ENCODE measurements around the gene NIP7.

Gene NIP7

DNA sequence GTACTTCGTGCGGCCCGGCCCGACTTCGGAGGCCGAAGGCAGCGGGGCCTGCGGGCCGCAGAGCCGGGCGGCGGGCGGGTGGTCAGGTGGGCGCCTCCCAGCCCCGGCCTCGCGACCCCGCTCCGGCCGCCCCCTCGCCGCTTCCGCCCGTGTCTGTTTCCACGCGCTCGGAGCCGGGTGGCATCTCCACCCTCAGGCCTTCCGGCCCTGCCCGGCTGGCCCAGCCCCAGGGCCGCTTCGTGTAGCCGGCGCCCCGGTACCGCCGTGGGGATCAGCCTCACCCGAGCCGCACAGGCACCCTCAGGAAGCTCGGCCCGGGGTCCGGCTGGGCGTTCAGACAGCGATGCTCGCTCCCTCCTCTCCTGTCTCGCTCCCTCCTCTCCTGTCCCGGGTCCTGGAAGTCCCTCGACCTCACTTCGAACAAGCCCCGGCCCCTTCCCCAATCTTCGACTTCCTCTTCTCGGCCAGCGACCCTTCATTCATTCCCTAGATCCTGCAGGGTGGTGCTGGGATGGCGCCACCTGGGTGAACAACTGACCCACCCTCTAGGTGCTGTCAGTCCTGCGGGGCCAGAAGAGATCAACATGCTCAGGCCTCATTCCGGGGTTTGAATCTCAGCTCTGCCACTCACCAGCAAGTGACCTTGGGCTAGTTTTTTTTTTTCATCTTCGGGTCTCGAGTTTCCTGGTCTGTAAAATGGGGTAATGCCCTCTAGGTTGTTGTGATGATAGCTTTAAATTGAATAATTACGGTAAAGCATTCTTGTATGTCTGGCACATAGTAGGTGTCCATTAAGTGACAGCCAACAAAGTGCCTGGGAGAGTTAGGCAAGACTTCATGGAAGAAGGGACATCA lies 27.8 kb upstream of the NIP7 start:
- peak overlapping the region; percentile 81 for H3K27ac ChIP-seq
- TF ChIP-seq ZFX (IDR thresholded peaks at IDR 0.05; ENCODE audit: borderline replicate concordance), result peak; percentile 81; the same call in 1 of the 2 replicates
- TF ChIP-seq, protein P1, sequence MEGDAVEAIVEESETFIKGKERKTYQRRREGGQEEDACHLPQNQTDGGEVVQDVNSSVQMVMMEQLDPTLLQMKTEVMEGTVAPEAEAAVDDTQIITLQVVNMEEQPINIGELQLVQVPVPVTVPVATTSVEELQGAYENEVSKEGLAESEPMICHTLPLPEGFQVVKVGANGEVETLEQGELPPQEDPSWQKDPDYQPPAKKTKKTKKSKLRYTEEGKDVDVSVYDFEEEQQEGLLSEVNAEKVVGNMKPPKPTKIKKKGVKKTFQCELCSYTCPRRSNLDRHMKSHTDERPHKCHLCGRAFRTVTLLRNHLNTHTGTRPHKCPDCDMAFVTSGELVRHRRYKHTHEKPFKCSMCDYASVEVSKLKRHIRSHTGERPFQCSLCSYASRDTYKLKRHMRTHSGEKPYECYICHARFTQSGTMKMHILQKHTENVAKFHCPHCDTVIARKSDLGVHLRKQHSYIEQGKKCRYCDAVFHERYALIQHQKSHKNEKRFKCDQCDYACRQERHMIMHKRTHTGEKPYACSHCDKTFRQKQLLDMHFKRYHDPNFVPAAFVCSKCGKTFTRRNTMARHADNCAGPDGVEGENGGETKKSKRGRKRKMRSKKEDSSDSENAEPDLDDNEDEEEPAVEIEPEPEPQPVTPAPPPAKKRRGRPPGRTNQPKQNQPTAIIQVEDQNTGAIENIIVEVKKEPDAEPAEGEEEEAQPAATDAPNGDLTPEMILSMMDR (IDR thresholded peaks at IDR 0.05), result no peak

DNA sequence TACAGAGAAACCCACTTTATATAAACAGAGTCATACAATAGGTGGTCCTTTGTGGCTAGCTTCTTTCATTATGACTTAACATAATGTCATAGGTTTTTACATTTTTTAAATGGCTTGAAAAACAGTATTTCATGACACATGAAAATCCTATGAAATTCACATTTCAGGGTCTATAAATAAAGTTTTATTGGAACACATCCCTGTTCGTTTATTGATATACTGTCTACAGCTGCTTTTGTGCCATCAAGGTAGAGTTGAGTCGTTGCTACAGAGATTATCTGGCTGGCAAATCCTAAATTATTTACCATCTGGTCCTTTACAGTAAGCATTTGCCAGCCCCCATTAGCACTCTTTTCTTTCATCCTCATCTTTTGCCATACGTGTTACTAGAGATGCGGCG lies 26.1 kb upstream of the NIP7 start:
- TF ChIP-seq, protein P1 (IDR thresholded peaks at IDR 0.05), result no peak
- TF ChIP-seq ZFX (IDR thresholded peaks at IDR 0.05; ENCODE audit: borderline replicate concordance), result no peak
- H3K27ac ChIP-seq, result no peak overlapping the region

DNA sequence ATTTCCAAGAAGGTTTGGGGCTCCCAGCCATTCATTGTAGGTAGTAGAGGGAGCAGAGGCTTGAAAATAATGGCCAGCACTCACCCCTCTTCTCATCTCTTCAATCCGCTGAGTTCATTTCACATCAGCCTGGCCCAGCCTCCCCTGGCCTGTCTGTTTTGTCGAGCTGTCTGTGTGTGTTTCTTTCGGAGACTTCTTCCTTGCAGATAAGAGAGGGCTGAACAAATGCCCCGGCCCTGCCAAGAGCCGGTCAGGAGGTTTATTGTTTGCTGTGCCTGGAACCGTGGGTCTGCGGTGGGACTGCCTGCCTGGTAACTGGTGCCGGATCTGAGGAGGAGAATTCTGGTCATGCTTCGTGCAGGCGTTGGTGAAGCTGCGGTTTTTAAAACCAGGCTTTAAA lies 25.0 kb upstream of the NIP7 start:
- no peak for TF ChIP-seq ZFX (IDR thresholded peaks at IDR 0.05; ENCODE audit: borderline replicate concordance)
- TF ChIP-seq, protein P1 (IDR thresholded peaks at IDR 0.05), result no peak
- H3K27ac ChIP-seq, result no peak overlapping the region

DNA sequence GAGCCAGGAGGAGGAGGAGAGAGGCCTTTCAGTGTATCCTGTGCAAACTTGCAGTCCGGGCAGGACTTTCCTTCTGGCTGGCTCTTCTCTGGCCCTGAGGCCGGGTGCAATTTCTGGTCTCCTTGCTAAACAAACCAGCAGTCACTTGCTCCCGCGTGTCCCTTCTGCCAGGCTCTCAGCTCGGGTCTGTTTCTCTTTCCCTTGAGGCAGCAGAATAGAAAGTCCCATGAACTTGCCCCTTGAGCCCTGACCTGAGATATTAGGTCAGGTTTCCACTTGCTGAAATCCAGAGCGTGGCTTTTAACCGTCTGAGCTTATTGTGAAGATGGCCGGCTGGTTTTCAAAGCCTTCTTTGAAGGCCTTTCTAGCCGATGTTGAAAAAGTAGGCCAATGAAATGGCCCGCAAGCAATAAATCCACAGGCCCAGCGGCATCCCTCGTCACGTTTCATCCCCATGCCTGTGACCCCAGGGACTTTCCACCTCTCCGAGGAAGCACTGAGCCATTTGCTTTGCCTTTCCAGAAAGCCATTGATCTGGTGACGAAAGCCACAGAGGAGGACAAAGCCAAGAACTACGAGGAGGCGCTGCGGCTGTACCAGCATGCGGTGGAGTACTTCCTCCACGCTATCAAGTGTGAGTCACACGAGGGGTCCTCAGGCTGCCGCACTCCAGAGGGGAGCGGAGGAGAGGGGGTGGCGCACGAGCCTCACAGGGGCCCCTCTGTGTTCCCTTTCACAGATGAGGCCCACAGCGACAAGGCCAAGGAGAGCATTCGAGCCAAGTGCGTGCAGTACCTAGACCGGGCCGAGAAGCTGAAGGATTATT lies 23.9 kb upstream of the NIP7 start:
- no peak overlapping the region for H3K27ac ChIP-seq
- TF ChIP-seq, protein P1 (IDR thresholded peaks at IDR 0.05), result no peak
- TF ChIP-seq ZFX (IDR thresholded peaks at IDR 0.05; ENCODE audit: borderline replicate concordance), result no peak

DNA sequence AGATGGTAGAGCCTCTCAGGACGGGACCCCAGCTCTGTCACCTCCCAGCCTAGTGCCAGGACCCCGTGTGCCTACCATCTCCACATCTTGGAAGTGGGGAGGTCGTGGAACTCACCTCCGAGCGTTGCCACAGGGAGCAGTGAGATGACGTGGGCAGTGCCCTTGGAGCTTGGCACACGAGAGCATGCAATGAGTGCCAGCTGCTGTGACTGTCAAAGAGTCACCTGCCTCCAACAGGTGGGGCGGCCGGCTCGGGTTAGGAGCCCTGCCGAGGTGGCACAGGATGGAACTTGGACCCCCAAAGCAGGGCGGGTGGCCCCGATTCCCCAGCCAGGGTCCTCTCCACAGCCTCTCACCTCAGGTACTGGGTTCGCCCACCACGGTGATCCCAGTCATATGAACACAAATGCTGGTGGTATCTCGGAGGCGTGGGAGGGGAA lies 23.0 kb upstream of the NIP7 start:
- H3K27ac ChIP-seq, result no peak overlapping the region
- TF ChIP-seq ZFX (IDR thresholded peaks at IDR 0.05; ENCODE audit: borderline replicate concordance), result no peak
- TF ChIP-seq, protein P1 (IDR thresholded peaks at IDR 0.05), result no peak

DNA sequence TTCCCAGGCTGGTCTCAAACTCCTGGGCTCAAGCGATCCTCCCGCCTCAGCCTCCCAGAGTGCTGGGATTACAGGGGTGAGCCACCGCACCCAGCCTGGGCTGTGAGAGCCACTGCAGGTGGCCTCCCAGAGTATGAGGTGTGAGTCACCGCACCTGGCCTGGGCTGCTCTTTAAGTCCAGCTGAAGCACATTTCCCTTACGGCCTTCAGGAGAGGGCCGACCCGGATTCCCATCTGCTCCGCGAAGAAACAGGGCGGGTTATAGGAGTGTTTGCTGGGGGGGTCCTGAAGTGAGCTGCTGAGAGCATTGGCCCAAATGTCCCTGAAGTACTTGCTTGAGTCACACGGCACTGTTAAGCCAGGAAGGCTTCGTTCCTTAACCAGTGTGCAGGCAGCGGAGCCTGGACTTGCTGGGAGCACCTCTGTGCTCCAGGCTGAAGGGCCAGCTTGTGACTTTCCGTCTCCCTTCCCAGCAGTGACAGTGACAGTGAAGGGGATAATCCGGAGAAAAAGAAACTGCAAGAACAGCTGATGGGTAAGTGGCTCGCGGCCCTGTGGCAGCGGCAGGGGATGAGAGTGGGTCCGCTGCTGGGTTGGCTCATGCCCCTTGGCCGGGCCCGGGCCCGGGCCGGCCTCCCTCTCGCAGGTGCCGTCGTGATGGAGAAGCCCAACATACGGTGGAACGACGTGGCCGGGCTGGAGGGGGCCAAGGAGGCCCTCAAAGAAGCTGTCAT lies 21.2 kb upstream of the NIP7 start:
- no peak overlapping the region for H3K27ac ChIP-seq
- TF ChIP-seq, protein P1 (IDR thresholded peaks at IDR 0.05), result no peak
- TF ChIP-seq ZFX (IDR thresholded peaks at IDR 0.05; ENCODE audit: borderline replicate concordance), result no peak

Measured in 22Rv1 (cell line).